H1 (cell line): ENCODE data around the gene CORO1A. TPM values are rescaled to one million over a fixed set of nuclear protein-coding genes. Genes with fewer than 3 reads are reported as not detected.

Source experiments
- CTCF ChIA-PET: fragments of 300-600 bp; sonication (Branson Sonifier 250); formaldehyde crosslinking; loops from one replicate; lab custom pipeline; 2021; ENCODE audit not compliant: partially characterized antibody; lab: Charles Lee
- POLR2A ChIA-PET: fragments of 300-600 bp; sonication (Branson Sonifier 250); formaldehyde crosslinking; loops from one replicate; lab custom pipeline; 2021; ENCODE audit warnings: inconsistent platforms; ENCODE audit not compliant: partially characterized antibody; lab: Charles Lee
- DNase-seq, 2 experiments: peaks; one replicate each; pipeline versions ENCODE4 v3.0.0 to v3.0.0-alpha.2; 2010 to 2022; ENCODE audit warnings: low spot score in 2 of 2, low read depth in 1 of 2, mixed read lengths in 1 of 2
- FAIRE-seq: peaks from 2 replicates; lab custom pipeline; 2011; peaks lifted over from hg19 to GRCh38; lab: Jason Lieb, UNC
- H2AFZ ChIP-seq: 2 replicates; pipeline ENCODE4 v1.8.1; 2012; ENCODE audit warnings: low read length, inconsistent platforms
- H2AK5ac ChIP-seq: 2 replicates; pipeline ENCODE4 v1.6.1; 2013; ENCODE audit warnings: low read depth, low read length
- H2BK120ac ChIP-seq: replicated peaks from 2 replicates; pipeline ENCODE3; 2013; ENCODE audit warnings: low read depth, low read length, inconsistent platforms
- H2BK12ac ChIP-seq: 2 replicates; pipeline ENCODE4 v1.6.1; 2013; ENCODE audit warnings: low read depth, low read length
- H2BK15ac ChIP-seq: 2 replicates; pipeline ENCODE4 v1.6.1; 2013; ENCODE audit warnings: low read length
- H2BK20ac ChIP-seq: 2 replicates; pipeline ENCODE4 v1.6.1; 2013; ENCODE audit warnings: low read length
- H2BK5ac ChIP-seq: 2 replicates; pipeline ENCODE4 v1.6.1; 2013; ENCODE audit warnings: low read depth, low read length
- H3K14ac ChIP-seq: 2 replicates; pipeline ENCODE4 v1.6.1; 2013; ENCODE audit warnings: inconsistent platforms; ENCODE audit not compliant: insufficient read length
- H3K18ac ChIP-seq: 2 replicates; pipeline ENCODE4 v1.6.1; 2013; ENCODE audit warnings: low read length; ENCODE audit errors: extremely low read depth
- H3K23ac ChIP-seq: 2 replicates; pipeline ENCODE4 v1.6.1; 2013; ENCODE audit warnings: inconsistent platforms; ENCODE audit not compliant: insufficient read length
- H3K23me2 ChIP-seq: 2 replicates; pipeline ENCODE4 v1.6.1; 2013; ENCODE audit warnings: low read depth, low read length
- H3K27ac ChIP-seq: 2 replicates; pipeline ENCODE4 v1.6.1; 2011; ENCODE audit warnings: low read depth, low read length, inconsistent platforms
- H3K27me3 ChIP-seq, 4 experiments: replicated peaks in 1 of 4; 1 replicate in 1 of 4; 2 replicates in 3 of 4; pipeline versions ENCODE4 v1.6.1 to v1.8.1; 2011 to 2013; ENCODE audit warnings: low read length in 3 of 4, mild to moderate bottlenecking in 3 of 4, inconsistent platforms in 2 of 4, mixed read lengths in 2 of 4, moderate library complexity in 1 of 4; ENCODE audit not compliant: control insufficient read depth in 3 of 4, insufficient read depth in 3 of 4; ENCODE audit errors: extremely low read depth in 1 of 4
- H3K36me3 ChIP-seq, 4 experiments: 2 replicates each; pipeline versions ENCODE4 v1.6.1 to v1.8.1; 2011 to 2013; ENCODE audit warnings: mild to moderate bottlenecking in 4 of 4, low read length in 3 of 4, moderate library complexity in 2 of 4, control low read depth in 1 of 4, inconsistent platforms in 1 of 4; ENCODE audit not compliant: insufficient read depth in 4 of 4, control insufficient read depth in 2 of 4
- H3K4ac ChIP-seq: replicated peaks from 2 replicates; pipeline ENCODE3; 2013; ENCODE audit warnings: low read length, low read depth, mixed read lengths, inconsistent platforms; ENCODE audit not compliant: insufficient read length
- H3K4me1 ChIP-seq, 4 experiments: replicated peaks in 1 of 4; 1 replicate in 1 of 4; 2 replicates in 3 of 4; pipeline versions ENCODE4 v1.6.1 to v1.8.1; 2011 to 2013; ENCODE audit warnings: low read length in 3 of 4, inconsistent platforms in 2 of 4, mixed read lengths in 1 of 4; ENCODE audit not compliant: insufficient read depth in 4 of 4, control insufficient read depth in 3 of 4
- H3K4me2 ChIP-seq, 2 experiments: 2 replicates each; pipeline versions ENCODE4 v1.6.1 to v1.8.1; 2011 to 2013; ENCODE audit warnings: low read depth in 2 of 2, low read length in 2 of 2, control low read depth in 1 of 2, inconsistent platforms in 1 of 2, mild to moderate bottlenecking in 1 of 2; ENCODE audit not compliant: insufficient read depth in 1 of 2
- H3K4me3 ChIP-seq, 4 experiments: fragments of 200-600, 300-600 bp in 1 of 4; sonication (generic), shearing (Covaris generic), sonication (Bioruptor Twin) in 1 of 4; 2 replicates each; pipeline versions ENCODE4 v1.5.1 to v1.8.1; 2011 to 2016; ENCODE audit warnings: low read length in 4 of 4, low read depth in 3 of 4, control low read depth in 2 of 4, inconsistent platforms in 2 of 4, mild to moderate bottlenecking in 2 of 4, mixed read lengths in 1 of 4, moderate library complexity in 1 of 4; ENCODE audit not compliant: insufficient read depth in 2 of 4; ENCODE audit errors: extremely low read depth in 1 of 4
- H3K56ac ChIP-seq: replicated peaks from 2 replicates; pipeline ENCODE3; 2013; ENCODE audit warnings: low read depth, mild to moderate bottlenecking, mixed read lengths, low read length, inconsistent platforms; ENCODE audit not compliant: insufficient read length
- H3K79me1 ChIP-seq: 2 replicates; pipeline ENCODE4 v1.6.1; 2013; ENCODE audit warnings: low read depth, low read length, control low read depth
- H3K79me2 ChIP-seq, 2 experiments: 2 replicates each; pipeline versions ENCODE4 v1.6.1 to v1.8.1; 2012 to 2013; ENCODE audit warnings: low read length in 2 of 2, mild to moderate bottlenecking in 2 of 2, inconsistent platforms in 1 of 2; ENCODE audit not compliant: insufficient read depth in 2 of 2, control insufficient read depth in 1 of 2
- H3K9ac ChIP-seq, 4 experiments: replicated peaks in 1 of 4; 1 replicate in 1 of 4; 2 replicates in 3 of 4; pipeline versions ENCODE4 v1.6.1 to v1.8.1; 2011 to 2013; ENCODE audit warnings: low read depth in 3 of 4, low read length in 3 of 4, control low read depth in 2 of 4, mild to moderate bottlenecking in 2 of 4, moderate library complexity in 2 of 4, inconsistent platforms in 1 of 4; ENCODE audit errors: extremely low read depth in 1 of 4
- H3K9me3 ChIP-seq, 2 experiments: 2 replicates each; pipeline versions ENCODE4 v1.6.1 to v1.8.1; 2012 to 2013; ENCODE audit warnings: mild to moderate bottlenecking in 2 of 2, moderate library complexity in 2 of 2, control low read depth in 1 of 2, inconsistent platforms in 1 of 2, low read depth in 1 of 2, low read length in 1 of 2, mixed read lengths in 1 of 2; ENCODE audit not compliant: insufficient read depth in 2 of 2
- H4K20me1 ChIP-seq, 2 experiments: replicated peaks in 1 of 2; 2 replicates each; pipeline versions ENCODE3 to v1.8.1; 2011 to 2013; ENCODE audit warnings: inconsistent platforms in 2 of 2, low read length in 2 of 2, mild to moderate bottlenecking in 1 of 2; ENCODE audit not compliant: insufficient read depth in 2 of 2, control insufficient read depth in 1 of 2
- H4K5ac ChIP-seq: 2 replicates; pipeline ENCODE4 v1.6.1; 2013; ENCODE audit warnings: low read length, low read depth, mixed read lengths, inconsistent platforms; ENCODE audit not compliant: insufficient read length
- H4K8ac ChIP-seq: 2 replicates; pipeline ENCODE4 v1.8.0; 2013; ENCODE audit warnings: mild to moderate bottlenecking, moderate library complexity, low read length, inconsistent platforms; ENCODE audit not compliant: insufficient read depth; ENCODE audit errors: extremely low read depth
- H4K91ac ChIP-seq: replicated peaks from 2 replicates; pipeline ENCODE3; 2013; ENCODE audit warnings: low read length, mixed read lengths, inconsistent platforms; ENCODE audit not compliant: insufficient read length
- CBX8 ChIP-seq: fragments of 300-800, 300-1000 bp; sonication (generic); IDR thresholded peaks from 2 replicates; pipeline ENCODE4 v1.7.1; 2016; ENCODE audit warnings: low read depth, low read length, borderline replicate concordance
- CHD1 ChIP-seq: IDR thresholded peaks from 2 replicates; pipeline ENCODE4 v1.6.1; 2012; ENCODE audit warnings: low read depth, low read length, improper control_type of control experiment
- EGR1 ChIP-seq: IDR thresholded peaks from 2 replicates; pipeline ENCODE4 v1.6.1; 2011; ENCODE audit warnings: low read depth, low read length, borderline replicate concordance
- RNF2 ChIP-seq: fragments of 200-900, 300-1000 bp; sonication (generic); IDR thresholded peaks from 2 replicates; pipeline ENCODE4 v1.7.1; 2016; ENCODE audit warnings: borderline replicate concordance, low read depth, mild to moderate bottlenecking, antibody characterized with exemption, low read length; ENCODE audit not compliant: poor library complexity, severe bottlenecking; ENCODE audit errors: missing control alignments
- SP1 ChIP-seq: IDR thresholded peaks from 2 replicates; pipeline ENCODE4 v1.6.1; 2011; ENCODE audit warnings: low read depth, low read length
- SUZ12 ChIP-seq: fragments of 200-600 bp; sonication (generic); IDR thresholded peaks from 2 replicates; pipeline ENCODE4 v1.6.1; 2012; ENCODE audit warnings: mild to moderate bottlenecking, inconsistent platforms, low read length, moderate library complexity, mixed read lengths
- TAF1 ChIP-seq: IDR thresholded peaks from 2 replicates; pipeline ENCODE4 v1.6.1; 2011; ENCODE audit warnings: mild to moderate bottlenecking, low read depth, low read length
- TEAD4 ChIP-seq: IDR thresholded peaks from 2 replicates; pipeline ENCODE4 v1.6.1; 2012; ENCODE audit warnings: low read depth, low read length, inconsistent platforms, mixed read lengths
- WGBS, 2 experiments: shearing (Covaris generic) in 1 of 2; methylation state at CpG; one replicate each; pipeline versions ENCODE4 v1.1.6 to v1.1.7; 2013 to 2015; ENCODE audit warnings: low lambda C conversion rate in 2 of 2, mixed read lengths in 2 of 2, inconsistent platforms in 1 of 2, low coverage in 1 of 2, missing lambda C conversion rate in 1 of 2; ENCODE audit not compliant: insufficient replicate concordance in 2 of 2, insufficient coverage in 1 of 2, insufficient read length in 1 of 2; ENCODE audit errors: extremely low coverage in 1 of 2, missing lambda C conversion rate in 1 of 2; 5-methylcytosine and 5-hydroxymethylcytosine counted together
- long read RNA-seq, 2 experiments: library from RNA in 1 of 2; library from capped mRNA in 1 of 2; stranded (forward); transcript quantifications; one replicate each; pipeline ENCODE4 v2.0.0, GENCODE V29; 2021; ENCODE audit warnings: inconsistent platforms in 1 of 2
- polyA minus RNA-seq, 3 experiments: library from RNA; depleted of rRNA, polyadenylated mRNA; stranded (reverse); fragments of >200 nt; gene quantifications; 1 replicate in 2 of 3; 2 replicates in 1 of 3; pipeline ENCODE4 v1.2.3, GENCODE V29; 2011
- polyA plus RNA-seq, 7 experiments: library from polyadenylated mRNA; depleted of rRNA in 3 of 7; stranded (reverse) in 5 of 7; unstranded in 2 of 7; fragments of >200 nt in 5 of 7; fragments of 200-250 nt in 2 of 7; gene quantifications; 1 replicate in 5 of 7; 2 replicates in 1 of 7; 4 replicates in 1 of 7; pipeline versions ENCODE4 v1.2.1 to v1.2.3, GENCODE V29; 2011 to 2013; ENCODE audit warnings: missing spikeins in 2 of 7, mixed read lengths in 2 of 7
- total RNA-seq: library from RNA; stranded (reverse); fragmentation: NEBNext Ultra II Directional; extraction: Animal tissue kit (Norgen Biotek cat#: 25700); gene quantifications from 2 replicates; pipeline ENCODE4 v1.2.1, GENCODE V29; 2021

Gene CORO1A
- total RNA-seq (11.7 and 12.1 TPM in 2 replicates), polyA plus RNA-seq (2011; rRNA removed) (10.9 and 11.8 TPM in 2 replicates), polyA minus RNA-seq (2011; rRNA and poly(A)+ RNA removed) (3.2 and 6.6 TPM in 2 replicates)
- polyA plus RNA-seq (2011; cell fraction: cytosol; rRNA removed) = 12.8 TPM
- 14.4 TPM for polyA plus RNA-seq (2011; cell fraction: nucleus; rRNA removed)
- polyA plus RNA-seq (2012, experiment 1 of 2) = 4.2 to 9.5 TPM (median 8.2 TPM) in 4 replicates
- polyA plus RNA-seq (2012, experiment 2 of 2) = 6.8 TPM
- polyA plus RNA-seq (2013, experiment 1 of 2) = 9.9 TPM
- 9.6 TPM for polyA plus RNA-seq (2013, experiment 2 of 2)
- 4.4 TPM for polyA minus RNA-seq (2011; cell fraction: cytosol; rRNA and poly(A)+ RNA removed)
- 5.6 TPM for polyA minus RNA-seq (2011; cell fraction: nucleus; rRNA and poly(A)+ RNA removed)
- long read RNA-seq, experiment 1, partial matches to known transcripts = 4 of 5 reads
- long read RNA-seq, experiment 1, other reads (novel, unspliced or antisense) = 0 of 5 reads
- long read RNA-seq, experiment 2, transcript CORO1A-201 (11 exons, 1,803 nt) = major isoform, 27 of 31 reads
- long read RNA-seq, experiment 2, partial matches to known transcripts = 2 of 31 reads
- long read RNA-seq, experiment 2, other reads (novel, unspliced or antisense) = 2 of 31 reads

- no peak within 1 kb of the TSS; a peak in 1 of 7 replicates for H3K9ac ChIP-seq
- H2AK5ac ChIP-seq = no peak within 1 kb of the TSS; the same call in 1 of the 2 replicates
- DNase-seq = peak in 1 of 2 experiments; percentile 91
- H3K14ac ChIP-seq = no peak within 1 kb of the TSS
- peaks cover 0 to 22% (median 12%) of the 10 kb centered on the region in 4 experiments; a peak in 4 of 7 replicates for H3K27me3 ChIP-seq
- H2BK120ac ChIP-seq = no peak within 1 kb of the TSS
- no peaks in the 10 kb centered on the region for H3K79me1 ChIP-seq
- H4K91ac ChIP-seq = peak within 1 kb of the TSS; percentile 65
- WGBS, 2 experiments = 0% methylated on average over 16 of the region's 81 CpGs; no CpG with 5 or more reads in 1 of the 2 experiments
- H3K23ac ChIP-seq = peak within 1 kb of the TSS; percentile 73
- H2BK20ac ChIP-seq = no peak within 1 kb of the TSS
- H3K4me2 ChIP-seq = peak within 1 kb of the TSS; percentile 56 to 87
- H3K27ac ChIP-seq = no peak within 1 kb of the TSS
- H3K18ac ChIP-seq = no peak within 1 kb of the TSS; the same call in none of the 2 replicates
- no peak within 1 kb of the TSS; the same call in none of the 2 replicates for H4K8ac ChIP-seq
- H3K23me2 ChIP-seq = peaks cover 10% of the 10 kb centered on the region; the same call in 1 of the 2 replicates
- ChIA-PET POLR2A (interaction anchor here (0.5 to 1.0 kb wide), 3 partner anchors 66 to 87 kb away, joined by 3 to 4 read pairs (median 3); no protein-coding TSS in a partner anchor), CTCF (interaction anchor here (0.6 kb wide), 1 partner anchor 11 kb away, joined by 3 read pairs; no protein-coding TSS in a partner anchor)
- peak within 1 kb of the TSS; percentile 72 for H4K5ac ChIP-seq
- H2BK5ac ChIP-seq = peak within 1 kb of the TSS; percentile 35; the same call in 1 of the 2 replicates
- H2AFZ ChIP-seq = peak within 1 kb of the TSS; percentile 95; the same call in 1 of the 2 replicates
- H3K4ac ChIP-seq = no peak within 1 kb of the TSS
- H3K4me3 ChIP-seq = peak within 1 kb of the TSS; percentile 50 to 69 (median 54)
- FAIRE-seq = no peak
- peak within 1 kb of the TSS; percentile 98 for H2BK15ac ChIP-seq
- H3K79me2 ChIP-seq = no peaks in the 10 kb centered on the region
- no peaks in the 10 kb centered on the region for H3K9me3 ChIP-seq
- H4K20me1 ChIP-seq = peaks cover 8 to 9% of the 10 kb centered on the region in 2 experiments
- no peaks in the 10 kb centered on the region for H3K36me3 ChIP-seq
- peaks cover 0 to 12% (median 4%) of the 10 kb centered on the region in 4 experiments; a peak in 4 of 7 replicates for H3K4me1 ChIP-seq
- H2BK12ac ChIP-seq = no peak within 1 kb of the TSS
- peak within 1 kb of the TSS; percentile 46 for H3K56ac ChIP-seq
- TF ChIP-seq SP1 = 0 out of 2 replicates have a peak, but pooled peaks have one; percentile 8
- no peak for TF ChIP-seq CHD1
- TF ChIP-seq RNF2 = no peak
- no peak for TF ChIP-seq SUZ12
- no peak for TF ChIP-seq EGR1
- peak; percentile 56 for TF ChIP-seq TAF1
- no peak for TF ChIP-seq CBX8
- TF ChIP-seq TEAD4 = no peak
These were observed at the start of gene CORO1A for GRCh38 chr16:30183233-30184095. Gene CORO1A, plus strand, starts transcription at chr16:30183602. Its CDS starts 1,608 bp downstream, at chr16:30185210.
